HG03432 (cell line): ENCODE data around the gene PLEKHA7.
"Not testable (repeated sequence)": the region's sequence is repeated elsewhere in the genome, so short reads cannot be mapped to it uniquely, and the experiment has no call there.

Source experiments
- ATAC-seq: cut with Tn5 transposase; IDR thresholded peaks from one replicate; pipeline ENCODE4 v1.9.1; 2021; ENCODE audit warnings: mild to moderate bottlenecking, moderate library complexity; ENCODE audit not compliant: unreplicated experiment

PLEKHA7 gene

GRCh38 chr11:17014321-17014832, at the start of gene PLEKHA7:
TSS of gene PLEKHA7 (minus strand) at chr11:17014414. CDS start at chr11:17014401, 13 bp downstream.
- peak; percentile 34 for ATAC-seq

GRCh38 chr11:17063171-17064002, 49.2 kb upstream of the PLEKHA7 start:
- ATAC-seq, result peak; percentile 50

GRCh38 chr11:17051146-17051545, 36.9 kb upstream of the PLEKHA7 start:
- not testable (repeated sequence) for ATAC-seq

- not testable (repeated sequence) for ATAC-seq
Measured at GRCh38 chr11:17048491-17048890, 34.3 kb upstream of the PLEKHA7 start.

GRCh38 chr11:17046690-17047089, 32.5 kb upstream of the PLEKHA7 start:
- ATAC-seq, result no peak

GRCh38 chr11:17036666-17037658, 22.7 kb upstream of the PLEKHA7 start:
- ATAC-seq, result no peak

GRCh38 chr11:17034027-17034426, 19.8 kb upstream of the PLEKHA7 start:
- ATAC-seq, result not testable (repeated sequence)

- ATAC-seq, result no peak
Measured at GRCh38 chr11:17026487-17027082, 12.4 kb upstream of the PLEKHA7 start.

- no peak for ATAC-seq
Measured at GRCh38 chr11:17024924-17025323, 10.7 kb upstream of the PLEKHA7 start.

- ATAC-seq, result no peak
Measured at GRCh38 chr11:17021511-17021910, 7.3 kb upstream of the PLEKHA7 start.

GRCh38 chr11:17020831-17021230, 6.6 kb upstream of the PLEKHA7 start:
- ATAC-seq, result no peak

GRCh38 chr11:17019232-17019631, 5.0 kb upstream of the PLEKHA7 start:
- no peak for ATAC-seq

- ATAC-seq, result no peak
Measured at GRCh38 chr11:17015627-17016126, 1.5 kb upstream of the PLEKHA7 start.

GRCh38 chr11:17014833-17015626, 816 bp upstream of the PLEKHA7 start:
- ATAC-seq, result peak; percentile 35

GRCh38 chr11:17013548-17014320, 480 bp downstream of the PLEKHA7 start:
- ATAC-seq, result peak; percentile 32

- peak; percentile 19 for ATAC-seq
Measured at GRCh38 chr11:17012712-17013547, 1.3 kb downstream of the PLEKHA7 start.

- ATAC-seq, result no peak
Measured at GRCh38 chr11:17012179-17012578, 2.0 kb downstream of the PLEKHA7 start.

- ATAC-seq, result no peak
Measured at GRCh38 chr11:17010851-17011420, 3.3 kb downstream of the PLEKHA7 start.
